ENCODE data around the gene PRSS57.

The PRSS57 gene

DNA sequence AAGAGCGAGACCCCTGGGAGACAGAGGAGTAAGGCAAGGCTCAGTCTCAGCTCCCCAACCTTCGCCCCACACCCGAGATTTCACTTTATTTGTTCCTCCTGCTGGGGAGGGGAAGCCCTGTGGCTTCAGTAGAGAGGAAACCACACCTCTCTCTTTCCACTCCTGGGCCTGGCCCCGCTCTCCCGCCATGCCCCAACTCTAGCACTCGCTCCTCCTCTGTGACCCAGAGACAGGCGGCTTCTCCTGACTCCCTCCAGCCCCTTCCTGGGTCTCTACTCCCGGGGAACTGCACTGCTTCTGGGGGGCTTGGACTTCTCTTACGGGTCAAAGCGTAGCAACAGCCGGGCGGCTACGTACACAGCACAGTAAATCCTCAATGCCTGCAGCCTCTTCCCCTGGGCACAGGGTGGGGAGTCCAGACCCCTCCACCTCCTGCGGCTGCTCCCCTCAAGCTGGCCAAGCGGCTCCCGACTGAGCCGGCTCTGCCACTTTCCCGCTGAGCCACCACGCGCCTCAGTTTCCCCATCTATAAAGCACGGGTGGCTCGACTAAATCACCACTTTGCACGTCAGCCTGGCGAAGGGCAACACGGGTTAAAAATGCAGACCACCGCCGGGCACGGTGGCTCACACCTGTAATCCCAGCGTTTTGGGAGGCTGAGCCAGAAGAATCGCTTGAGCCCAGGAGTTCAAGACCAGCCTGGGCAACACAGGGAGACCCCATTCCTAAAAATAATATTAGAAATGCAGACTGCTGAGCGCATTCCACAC, 33.6 kb downstream of the PRSS57 start (continued):
- TF ChIP-seq, protein P1, sequence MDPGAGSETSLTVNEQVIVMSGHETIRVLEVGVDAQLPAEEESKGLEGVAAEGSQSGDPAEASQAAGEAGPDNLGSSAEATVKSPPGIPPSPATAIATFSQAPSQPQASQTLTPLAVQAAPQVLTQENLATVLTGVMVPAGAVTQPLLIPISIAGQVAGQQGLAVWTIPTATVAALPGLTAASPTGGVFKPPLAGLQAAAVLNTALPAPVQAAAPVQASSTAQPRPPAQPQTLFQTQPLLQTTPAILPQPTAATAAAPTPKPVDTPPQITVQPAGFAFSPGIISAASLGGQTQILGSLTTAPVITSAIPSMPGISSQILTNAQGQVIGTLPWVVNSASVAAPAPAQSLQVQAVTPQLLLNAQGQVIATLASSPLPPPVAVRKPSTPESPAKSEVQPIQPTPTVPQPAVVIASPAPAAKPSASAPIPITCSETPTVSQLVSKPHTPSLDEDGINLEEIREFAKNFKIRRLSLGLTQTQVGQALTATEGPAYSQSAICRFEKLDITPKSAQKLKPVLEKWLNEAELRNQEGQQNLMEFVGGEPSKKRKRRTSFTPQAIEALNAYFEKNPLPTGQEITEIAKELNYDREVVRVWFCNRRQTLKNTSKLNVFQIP (CRISPR knock-in tag; IDR thresholded peaks at IDR 0.05; ENCODE audit: borderline replicate concordance, low read depth): no peak
- TF ChIP-seq TCF4 (CRISPR knock-in tag; IDR thresholded peaks at IDR 0.05; ENCODE audit: borderline replicate concordance): no peak
- TF ChIP-seq, protein P2, sequence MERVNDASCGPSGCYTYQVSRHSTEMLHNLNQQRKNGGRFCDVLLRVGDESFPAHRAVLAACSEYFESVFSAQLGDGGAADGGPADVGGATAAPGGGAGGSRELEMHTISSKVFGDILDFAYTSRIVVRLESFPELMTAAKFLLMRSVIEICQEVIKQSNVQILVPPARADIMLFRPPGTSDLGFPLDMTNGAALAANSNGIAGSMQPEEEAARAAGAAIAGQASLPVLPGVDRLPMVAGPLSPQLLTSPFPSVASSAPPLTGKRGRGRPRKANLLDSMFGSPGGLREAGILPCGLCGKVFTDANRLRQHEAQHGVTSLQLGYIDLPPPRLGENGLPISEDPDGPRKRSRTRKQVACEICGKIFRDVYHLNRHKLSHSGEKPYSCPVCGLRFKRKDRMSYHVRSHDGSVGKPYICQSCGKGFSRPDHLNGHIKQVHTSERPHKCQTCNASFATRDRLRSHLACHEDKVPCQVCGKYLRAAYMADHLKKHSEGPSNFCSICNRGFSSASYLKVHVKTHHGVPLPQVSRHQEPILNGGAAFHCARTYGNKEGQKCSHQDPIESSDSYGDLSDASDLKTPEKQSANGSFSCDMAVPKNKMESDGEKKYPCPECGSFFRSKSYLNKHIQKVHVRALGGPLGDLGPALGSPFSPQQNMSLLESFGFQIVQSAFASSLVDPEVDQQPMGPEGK (CRISPR knock-in tag; IDR thresholded peaks at IDR 0.05; ENCODE audit: borderline replicate concordance): no peak
- TF ChIP-seq, protein P3, sequence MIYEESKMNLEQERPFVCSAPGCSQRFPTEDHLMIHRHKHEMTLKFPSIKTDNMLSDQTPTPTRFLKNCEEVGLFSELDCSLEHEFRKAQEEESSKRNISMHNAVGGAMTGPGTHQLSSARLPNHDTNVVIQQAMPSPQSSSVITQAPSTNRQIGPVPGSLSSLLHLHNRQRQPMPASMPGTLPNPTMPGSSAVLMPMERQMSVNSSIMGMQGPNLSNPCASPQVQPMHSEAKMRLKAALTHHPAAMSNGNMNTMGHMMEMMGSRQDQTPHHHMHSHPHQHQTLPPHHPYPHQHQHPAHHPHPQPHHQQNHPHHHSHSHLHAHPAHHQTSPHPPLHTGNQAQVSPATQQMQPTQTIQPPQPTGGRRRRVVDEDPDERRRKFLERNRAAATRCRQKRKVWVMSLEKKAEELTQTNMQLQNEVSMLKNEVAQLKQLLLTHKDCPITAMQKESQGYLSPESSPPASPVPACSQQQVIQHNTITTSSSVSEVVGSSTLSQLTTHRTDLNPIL (CRISPR knock-in tag; IDR thresholded peaks at IDR 0.05; ENCODE audit: low read depth): no peak

DNA sequence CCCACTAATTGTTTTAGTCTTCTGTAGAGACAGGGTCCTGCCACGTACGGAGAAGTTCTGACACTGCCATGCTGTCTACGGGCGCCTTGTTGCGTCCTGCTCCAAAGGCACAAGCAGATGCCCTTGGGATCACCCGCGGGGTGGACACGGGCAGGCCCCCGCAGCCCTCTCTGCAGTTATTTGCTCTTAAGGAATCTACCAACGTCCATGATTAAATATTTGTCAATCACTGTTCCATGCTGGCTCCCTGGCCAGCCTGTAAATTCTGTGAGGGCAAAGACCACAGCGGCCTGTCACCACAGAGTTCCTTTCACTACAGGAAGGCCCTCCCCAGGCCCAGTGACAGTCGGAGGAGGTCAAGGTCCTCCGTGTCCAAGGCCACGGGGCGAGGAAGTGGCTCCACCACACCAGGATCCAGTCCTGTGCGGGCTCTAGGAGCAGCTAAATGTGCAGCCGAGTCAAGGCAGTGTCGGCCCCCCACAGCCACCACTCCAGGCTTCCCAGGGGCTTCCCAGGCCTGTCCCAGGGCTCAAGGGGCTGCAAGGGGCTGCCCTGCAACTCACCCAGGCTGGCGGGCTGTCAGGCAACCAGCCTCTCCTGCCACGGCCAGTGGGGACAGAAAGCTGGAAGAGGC, 34.3 kb downstream of the PRSS57 start:
- TF ChIP-seq BACH2 (CRISPR knock-in tag; IDR thresholded peaks at IDR 0.05; ENCODE audit: borderline replicate concordance) (no peak), ZFP3 (CRISPR knock-in tag; IDR thresholded peaks at IDR 0.05) (no peak), SNAI2 (CRISPR knock-in tag; IDR thresholded peaks at IDR 0.05) (no peak)
- TF ChIP-seq, protein P4, sequence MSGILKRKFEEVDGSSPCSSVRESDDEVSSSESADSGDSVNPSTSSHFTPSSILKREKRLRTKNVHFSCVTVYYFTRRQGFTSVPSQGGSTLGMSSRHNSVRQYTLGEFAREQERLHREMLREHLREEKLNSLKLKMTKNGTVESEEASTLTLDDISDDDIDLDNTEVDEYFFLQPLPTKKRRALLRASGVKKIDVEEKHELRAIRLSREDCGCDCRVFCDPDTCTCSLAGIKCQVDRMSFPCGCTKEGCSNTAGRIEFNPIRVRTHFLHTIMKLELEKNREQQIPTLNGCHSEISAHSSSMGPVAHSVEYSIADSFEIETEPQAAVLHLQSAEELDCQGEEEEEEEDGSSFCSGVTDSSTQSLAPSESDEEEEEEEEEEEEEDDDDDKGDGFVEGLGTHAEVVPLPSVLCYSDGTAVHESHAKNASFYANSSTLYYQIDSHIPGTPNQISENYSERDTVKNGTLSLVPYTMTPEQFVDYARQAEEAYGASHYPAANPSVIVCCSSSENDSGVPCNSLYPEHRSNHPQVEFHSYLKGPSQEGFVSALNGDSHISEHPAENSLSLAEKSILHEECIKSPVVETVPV (CRISPR knock-in tag; IDR thresholded peaks at IDR 0.05): no peak
- no peak for ATAC-seq

DNA sequence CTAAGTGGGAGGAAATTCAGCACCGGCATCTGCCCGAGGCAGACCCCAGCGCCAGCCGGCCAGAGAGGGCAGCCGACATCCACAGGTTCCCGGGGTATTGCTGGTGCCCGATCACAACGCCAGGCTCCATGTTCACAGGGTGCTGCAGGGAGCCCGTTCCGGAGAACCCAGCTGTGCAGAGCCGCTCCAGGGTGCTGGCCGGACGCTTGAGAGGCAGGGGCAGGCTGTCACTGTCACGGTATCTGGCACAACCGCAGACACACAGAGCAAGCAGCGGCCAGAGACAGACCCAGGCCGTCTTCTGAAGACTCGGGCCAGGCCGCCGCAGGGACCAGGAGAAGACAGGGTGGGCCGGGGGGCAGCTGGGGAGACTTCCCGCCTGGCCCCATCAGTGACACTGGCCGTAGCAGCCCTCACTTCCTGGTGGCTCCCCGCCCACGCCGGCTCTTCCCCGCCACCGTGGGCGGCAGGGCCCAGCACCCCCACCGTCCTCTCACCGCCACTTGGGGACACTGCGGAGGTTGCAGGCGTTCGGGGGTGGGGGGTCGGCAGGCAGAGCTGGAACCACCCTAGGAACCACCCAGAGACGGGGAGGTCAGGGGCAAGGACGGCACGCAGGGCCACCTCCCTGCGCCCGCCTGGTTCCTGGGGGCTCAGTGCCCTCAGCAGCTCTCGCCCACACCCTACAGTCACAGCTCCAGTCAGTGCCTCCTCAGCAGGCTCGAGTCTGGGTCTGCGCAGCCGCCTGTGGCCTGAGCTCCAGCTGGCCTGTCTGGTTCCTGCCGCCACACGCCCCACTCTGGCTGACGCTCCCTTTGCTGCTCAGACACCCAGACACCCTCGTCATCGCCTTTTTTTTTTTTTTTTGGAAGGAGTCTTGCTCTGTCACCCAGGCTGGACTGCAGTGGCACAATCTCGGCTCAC, 36.1 kb downstream of the PRSS57 start:
- TF ChIP-seq RARB (CRISPR knock-in tag; IDR thresholded peaks at IDR 0.05) (no peak), GLIS3 (CRISPR knock-in tag; IDR thresholded peaks at IDR 0.05) (no peak), TOX (CRISPR knock-in tag; IDR thresholded peaks at IDR 0.05; ENCODE audit: borderline replicate concordance) (no peak), ZNF8 (CRISPR knock-in tag; IDR thresholded peaks at IDR 0.05) (no peak), CSDC2 (CRISPR knock-in tag; IDR thresholded peaks at IDR 0.05) (no peak), ZNF565 (CRISPR knock-in tag; conservative IDR thresholded peaks at IDR 0.05; ENCODE audit: low read depth) (no peak), ESRRG (CRISPR knock-in tag; IDR thresholded peaks at IDR 0.05) (no peak), ISL1 (CRISPR knock-in tag; IDR thresholded peaks at IDR 0.05) (no peak), BACH2 (CRISPR knock-in tag; IDR thresholded peaks at IDR 0.05; ENCODE audit: borderline replicate concordance) (no peak)
- TF ChIP-seq, protein P4 (CRISPR knock-in tag; IDR thresholded peaks at IDR 0.05): no peak
- ATAC-seq: no peak
